HG02623 (cell line): ENCODE data around the gene GALNT15.

Experiments
- ATAC-seq: cut with Tn5 transposase; IDR thresholded peaks from one replicate; pipeline ENCODE4 v1.9.1; 2021; ENCODE audit warnings: moderate library complexity; ENCODE audit not compliant: unreplicated experiment

GALNT15 gene

DNA sequence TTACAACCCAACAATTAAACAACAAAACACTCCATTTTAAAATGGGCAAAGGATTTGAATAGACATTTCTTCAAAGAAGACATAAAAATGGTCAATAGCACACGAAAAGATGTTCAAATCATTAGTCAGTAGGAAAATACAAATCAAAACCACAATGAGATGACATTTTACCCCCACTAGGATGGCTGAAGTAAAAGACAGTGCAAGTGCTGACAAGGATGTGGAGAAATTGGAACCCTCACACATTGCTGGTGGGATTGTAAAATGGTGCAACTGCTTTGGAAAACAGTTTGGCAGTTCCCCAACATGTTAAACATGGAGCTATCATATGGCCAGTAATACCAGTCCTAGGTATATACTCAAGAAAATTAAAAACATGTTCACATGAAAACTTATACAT, 11.6 kb downstream of the GALNT15 start:
- ATAC-seq = no peak

DNA sequence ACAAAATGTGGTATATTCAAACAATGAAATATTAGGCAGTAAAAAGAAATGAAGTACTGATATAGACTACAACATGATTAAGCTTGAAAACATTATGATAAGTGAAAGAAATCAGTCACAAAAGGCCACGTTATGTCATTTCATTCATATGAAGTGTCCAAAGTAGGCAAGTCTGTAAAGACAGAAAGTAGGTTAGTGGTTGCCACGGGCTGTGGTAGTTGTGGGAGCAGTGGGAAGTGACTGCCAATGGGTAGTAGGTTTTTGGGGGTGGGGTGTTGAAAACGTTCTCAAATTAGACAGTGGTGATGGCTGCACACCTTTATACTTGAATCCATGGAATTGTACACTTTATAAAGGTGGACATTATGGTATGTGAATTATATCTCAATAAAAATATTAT, 12.1 kb downstream of the GALNT15 start:
- no peak for ATAC-seq

DNA sequence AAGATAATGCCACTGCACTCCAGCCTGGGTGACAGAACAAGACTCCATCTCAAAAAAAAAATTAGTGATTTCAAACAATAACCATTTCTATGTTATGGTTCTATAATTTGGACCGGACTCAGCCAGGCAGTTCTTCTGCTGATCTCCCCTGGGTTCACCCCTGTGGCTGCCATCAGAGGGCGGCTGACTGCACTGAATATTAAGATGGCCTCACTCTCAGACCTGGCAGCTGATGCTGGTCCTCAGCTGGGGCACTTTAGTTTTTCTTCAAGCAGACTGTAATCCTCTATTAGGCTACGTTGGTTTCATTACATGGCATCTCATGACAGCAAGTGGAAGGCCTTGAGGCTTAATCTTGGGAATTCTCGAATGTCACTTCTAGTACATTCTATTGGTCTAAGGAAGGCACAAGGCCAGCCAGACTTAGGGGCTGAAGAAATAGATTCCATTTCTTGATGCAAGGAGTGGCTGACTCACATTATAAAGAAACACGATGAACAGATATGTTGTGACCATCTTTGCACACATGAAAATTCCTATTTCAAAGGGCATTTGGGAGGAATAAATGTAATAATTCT, 12.8 kb downstream of the GALNT15 start:
- no peak for ATAC-seq

DNA sequence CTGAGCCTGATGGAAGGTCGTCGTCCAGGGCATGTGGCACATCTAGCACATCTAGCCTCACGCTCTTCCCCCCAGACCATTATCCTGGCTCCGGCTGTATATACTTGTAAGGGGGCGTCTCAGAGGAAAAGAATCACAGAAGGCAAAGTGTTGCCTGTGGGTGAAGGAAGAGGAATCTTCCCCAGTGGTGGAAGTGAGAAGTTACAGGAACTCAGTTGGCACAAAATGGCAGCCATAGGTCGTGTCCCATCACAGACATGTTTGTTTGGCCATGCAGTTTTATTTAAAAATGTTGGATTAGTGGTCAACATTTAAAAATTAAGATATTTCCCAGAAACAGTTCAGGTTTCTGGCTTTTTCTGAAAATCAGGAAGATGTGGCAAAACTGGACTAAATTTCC, 13.6 kb downstream of the GALNT15 start:
- ATAC-seq = no peak

GRCh38 chr3:16189201-16189600, 14.7 kb downstream of the GALNT15 start:
- no peak for ATAC-seq

GRCh38 chr3:16190704-16191103, 16.2 kb downstream of the GALNT15 start:
- ATAC-seq = no peak

DNA sequence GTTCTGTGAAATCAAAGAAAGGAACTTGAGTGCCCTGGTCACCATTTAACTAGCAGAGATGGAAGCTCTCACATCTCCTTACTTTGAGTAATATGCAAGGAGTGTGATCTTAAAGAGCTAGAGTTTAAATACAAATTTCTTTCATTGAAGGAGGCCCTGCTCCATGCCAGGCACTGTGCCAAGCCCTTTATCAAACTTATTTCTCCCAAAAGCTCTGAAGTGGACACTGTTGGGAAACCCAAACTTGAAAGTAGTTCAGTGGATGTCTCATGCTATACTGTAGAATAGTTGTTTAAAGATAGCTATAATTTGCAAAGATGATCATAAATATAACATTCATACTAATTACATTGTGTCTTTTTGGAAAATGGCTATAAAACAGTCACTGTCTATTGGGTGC, 17.1 kb downstream of the GALNT15 start:
- no peak for ATAC-seq

DNA sequence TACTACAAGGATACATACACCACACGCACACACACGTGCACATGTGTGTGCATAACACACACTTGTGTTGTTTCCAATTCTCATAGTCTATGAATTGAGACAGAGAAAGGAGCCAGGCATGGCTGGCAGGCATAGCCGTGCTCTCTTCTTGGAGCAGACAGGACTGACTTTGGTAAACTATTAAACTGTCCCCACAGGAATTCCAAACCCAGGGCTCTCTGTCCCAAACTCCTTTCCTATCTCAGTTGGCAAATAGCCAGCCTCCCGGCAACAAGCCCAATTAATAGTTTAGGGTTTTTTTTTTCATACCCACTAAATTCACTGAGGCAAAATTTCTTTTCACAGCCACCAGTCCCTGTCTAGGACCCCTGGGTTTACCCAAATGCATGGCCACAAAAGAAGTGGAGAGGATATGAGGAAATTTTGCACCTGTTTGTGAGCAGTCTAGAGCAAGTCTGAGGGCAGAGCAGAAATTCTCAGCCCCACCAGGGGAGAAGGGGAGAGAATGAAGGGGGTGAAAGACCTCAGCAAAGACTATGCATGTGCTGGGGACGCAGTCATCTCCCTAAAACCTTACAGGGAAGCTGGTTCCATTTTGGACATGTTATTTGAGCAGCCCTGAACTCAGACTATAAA, 17.8 kb downstream of the GALNT15 start:
- ATAC-seq = no peak

- ATAC-seq = no peak
Measured at GRCh38 chr3:16198427-16198826, 23.9 kb downstream of the GALNT15 start.

GRCh38 chr3:16199769-16200168, 25.3 kb downstream of the GALNT15 start:
- no peak for ATAC-seq

GRCh38 chr3:16200411-16200810, 25.9 kb downstream of the GALNT15 start:
- ATAC-seq = no peak

DNA sequence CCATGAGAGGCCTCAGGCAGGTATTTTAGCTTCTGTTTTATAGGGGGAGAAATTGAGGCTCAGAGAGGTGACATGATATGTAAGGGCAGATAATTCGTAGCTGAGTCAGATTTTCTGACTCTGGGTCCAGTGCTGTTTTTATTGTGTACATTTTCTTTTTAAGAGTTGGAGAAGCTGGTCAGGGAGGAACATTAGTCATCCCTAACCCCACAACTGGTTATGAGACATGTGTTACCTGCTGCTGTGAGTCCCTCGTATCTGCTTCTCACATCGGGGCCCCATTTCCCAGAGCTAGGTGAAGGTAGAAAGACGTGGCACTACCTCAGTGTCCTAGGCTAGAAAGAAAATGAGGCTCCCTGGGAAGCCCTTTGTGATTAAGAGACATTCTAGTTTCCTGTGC, 28.6 kb downstream of the GALNT15 start:
- ATAC-seq = no peak

GRCh38 chr3:16203671-16204629, 29.5 kb downstream of the GALNT15 start:
- no peak for ATAC-seq

DNA sequence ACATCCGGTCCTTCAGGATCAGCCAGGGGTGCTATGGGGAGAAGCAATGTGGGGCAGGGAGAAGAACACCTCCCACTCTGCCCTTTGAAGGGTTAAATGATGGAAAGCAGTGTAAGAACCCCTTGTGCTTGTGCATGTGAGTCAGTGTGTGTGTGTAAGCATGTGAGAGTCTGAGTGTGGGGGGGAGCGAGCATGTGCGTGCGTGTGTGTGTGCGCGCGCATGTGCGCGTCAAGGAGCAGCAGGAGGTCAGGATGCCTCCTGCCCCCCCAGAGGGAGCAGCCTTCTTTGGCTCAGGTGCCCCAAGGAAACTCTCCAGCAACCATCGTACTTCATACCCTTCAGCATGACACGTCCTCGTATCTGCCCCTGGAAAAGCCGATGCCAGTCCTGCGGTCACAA, 30.3 kb downstream of the GALNT15 start:
- no peak for ATAC-seq

- no peak for ATAC-seq
Measured at GRCh38 chr3:16205156-16205870, 30.8 kb downstream of the GALNT15 start.

GRCh38 chr3:16207031-16207430, 32.6 kb downstream of the GALNT15 start:
- ATAC-seq = no peak

- no peak for ATAC-seq
Measured at GRCh38 chr3:16211176-16211904, 36.9 kb downstream of the GALNT15 start.

GRCh38 chr3:16214366-16214765, 39.9 kb downstream of the GALNT15 start:
- no peak for ATAC-seq

DNA sequence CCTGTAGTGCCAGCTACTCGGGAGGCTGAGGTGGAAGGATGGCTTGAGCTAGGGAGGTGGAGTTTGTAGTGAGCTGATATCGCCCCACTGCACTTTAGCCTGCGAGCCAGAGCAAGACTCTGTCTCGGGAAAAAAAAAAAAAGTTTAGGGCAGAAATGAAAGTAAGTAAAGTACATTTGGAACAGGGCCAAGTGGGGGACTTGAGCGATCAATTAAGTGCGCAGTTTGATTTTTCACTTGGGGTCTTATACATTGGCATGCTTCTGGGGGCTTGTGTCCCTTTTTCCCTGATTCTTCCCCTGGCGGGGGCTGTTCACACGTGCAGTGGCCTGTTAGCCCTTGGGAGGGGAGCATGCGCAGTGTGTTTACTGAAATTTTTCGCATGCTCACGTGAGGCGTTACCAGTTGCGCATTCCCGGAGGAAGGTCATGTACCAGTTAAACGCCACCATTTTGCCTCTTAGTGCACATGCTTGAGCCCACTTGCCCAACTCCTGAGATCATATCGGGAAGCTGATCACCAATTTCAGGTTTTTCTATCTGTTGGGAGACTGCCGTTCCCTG, 42.0 kb downstream of the GALNT15 start:
- ATAC-seq = no peak

DNA sequence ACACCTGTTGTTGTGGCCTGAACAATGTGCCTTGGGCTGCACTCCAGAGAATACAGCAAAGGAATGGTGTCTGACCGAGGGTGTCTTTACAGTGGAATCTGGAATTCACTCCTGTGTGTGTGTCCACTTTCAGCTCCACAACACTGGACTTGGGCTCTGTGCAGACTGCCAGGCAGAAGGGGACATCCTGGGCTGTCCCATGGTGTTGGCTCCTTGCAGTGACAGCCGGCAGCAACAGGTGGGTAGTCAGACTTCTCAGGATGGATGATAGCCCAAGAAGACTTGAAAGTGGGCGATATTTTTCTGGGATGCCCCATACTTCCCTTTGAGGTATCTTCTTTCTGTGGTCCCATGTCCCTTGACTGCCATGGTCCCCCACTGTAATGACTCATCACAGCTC, 45.3 kb downstream of the GALNT15 start:
- ATAC-seq = no peak
